ENCODE data around the gene SDC1.

The SDC1 gene

DNA sequence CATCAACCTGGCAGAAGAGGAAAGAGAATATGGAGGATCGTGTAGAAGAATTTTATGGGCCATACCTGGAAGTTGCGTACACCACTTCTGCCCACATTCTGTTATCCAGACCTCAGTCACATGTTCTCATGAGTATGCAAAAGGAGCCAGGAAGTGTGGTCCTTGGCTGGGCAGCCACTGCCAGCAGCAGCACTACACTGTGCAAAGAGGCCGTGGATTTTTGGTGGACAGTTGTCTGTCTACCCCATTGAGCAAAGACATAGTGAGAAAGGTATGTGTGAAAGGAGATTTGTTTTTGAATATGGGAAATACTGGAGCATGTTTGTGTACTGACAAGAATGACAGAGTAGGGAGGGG is 68.1 kb downstream of the SDC1 start:
- H3K27ac ChIP-seq, result no peak overlapping the region
- no peak for TF ChIP-seq ZFX (IDR thresholded peaks at IDR 0.05; ENCODE audit: borderline replicate concordance)
- TF ChIP-seq, protein P1, sequence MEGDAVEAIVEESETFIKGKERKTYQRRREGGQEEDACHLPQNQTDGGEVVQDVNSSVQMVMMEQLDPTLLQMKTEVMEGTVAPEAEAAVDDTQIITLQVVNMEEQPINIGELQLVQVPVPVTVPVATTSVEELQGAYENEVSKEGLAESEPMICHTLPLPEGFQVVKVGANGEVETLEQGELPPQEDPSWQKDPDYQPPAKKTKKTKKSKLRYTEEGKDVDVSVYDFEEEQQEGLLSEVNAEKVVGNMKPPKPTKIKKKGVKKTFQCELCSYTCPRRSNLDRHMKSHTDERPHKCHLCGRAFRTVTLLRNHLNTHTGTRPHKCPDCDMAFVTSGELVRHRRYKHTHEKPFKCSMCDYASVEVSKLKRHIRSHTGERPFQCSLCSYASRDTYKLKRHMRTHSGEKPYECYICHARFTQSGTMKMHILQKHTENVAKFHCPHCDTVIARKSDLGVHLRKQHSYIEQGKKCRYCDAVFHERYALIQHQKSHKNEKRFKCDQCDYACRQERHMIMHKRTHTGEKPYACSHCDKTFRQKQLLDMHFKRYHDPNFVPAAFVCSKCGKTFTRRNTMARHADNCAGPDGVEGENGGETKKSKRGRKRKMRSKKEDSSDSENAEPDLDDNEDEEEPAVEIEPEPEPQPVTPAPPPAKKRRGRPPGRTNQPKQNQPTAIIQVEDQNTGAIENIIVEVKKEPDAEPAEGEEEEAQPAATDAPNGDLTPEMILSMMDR (IDR thresholded peaks at IDR 0.05), result no peak

DNA sequence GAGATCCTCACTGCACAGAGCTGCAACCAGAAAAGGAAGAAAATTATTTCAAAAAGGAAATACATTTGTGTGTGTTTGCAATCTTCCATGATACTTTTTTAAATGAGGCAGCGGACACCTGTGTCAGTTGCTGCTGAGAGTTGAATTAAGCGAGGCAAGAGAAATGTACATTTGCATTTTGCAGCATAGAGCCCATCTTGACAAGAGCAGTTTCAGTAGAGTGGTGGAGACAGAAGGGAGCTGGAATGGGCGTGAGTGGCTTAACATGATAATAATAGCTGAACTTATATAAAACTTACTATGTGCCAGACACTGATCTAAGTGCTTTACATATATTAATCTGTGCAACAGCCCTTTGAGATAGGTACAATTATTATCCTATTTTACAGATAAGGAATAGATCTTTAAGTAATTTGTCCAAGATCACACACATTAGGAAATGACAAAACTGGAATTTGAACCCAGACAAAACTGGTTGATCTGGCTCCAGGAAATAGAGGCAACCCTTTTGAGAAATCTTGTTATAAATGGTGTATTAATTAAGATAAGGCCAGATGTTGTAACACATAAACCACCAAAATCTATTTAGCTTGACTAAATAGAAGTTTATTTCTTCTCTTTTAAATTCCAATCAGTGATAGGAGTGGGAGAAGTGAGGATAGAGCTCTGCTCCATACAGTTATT is 68.7 kb downstream of the SDC1 start:
- no peak overlapping the region for H3K27ac ChIP-seq
- TF ChIP-seq, protein P1 (IDR thresholded peaks at IDR 0.05), result no peak
- TF ChIP-seq ZFX (IDR thresholded peaks at IDR 0.05; ENCODE audit: borderline replicate concordance), result no peak

DNA sequence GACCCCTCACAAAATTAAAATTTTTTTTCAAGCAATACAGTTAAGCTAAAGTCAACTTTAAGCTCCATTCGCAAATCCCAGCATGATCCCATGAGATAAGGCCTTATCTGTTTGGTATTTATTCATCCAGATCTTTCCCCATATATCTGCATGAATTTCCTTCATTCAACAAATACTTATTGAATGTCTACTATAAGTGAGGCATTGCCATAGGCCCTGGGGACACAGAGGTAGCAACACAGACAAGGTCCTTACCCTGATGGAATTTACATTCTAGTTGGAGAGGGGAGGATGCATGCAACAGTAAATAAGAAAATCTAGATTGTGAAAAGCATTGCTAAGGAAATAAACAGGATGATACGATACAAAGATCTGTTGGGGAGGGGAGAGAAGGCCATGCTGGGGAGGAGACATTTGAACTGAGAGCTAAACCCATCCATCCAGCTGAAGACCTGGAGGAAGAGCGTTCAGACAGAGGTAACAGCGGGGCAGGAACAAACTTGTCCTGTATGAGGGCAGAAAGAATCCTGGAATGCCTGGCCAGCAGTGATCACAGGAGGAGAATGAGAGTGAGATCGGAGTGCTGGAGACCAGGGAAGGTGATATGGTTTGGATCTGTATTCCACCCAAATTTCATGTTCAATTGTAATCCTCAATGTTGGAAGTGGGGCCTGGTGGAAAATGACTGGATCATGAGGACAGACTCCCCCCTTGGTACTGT is 71.6 kb downstream of the SDC1 start:
- TF ChIP-seq ZFX (IDR thresholded peaks at IDR 0.05; ENCODE audit: borderline replicate concordance), result no peak
- no peak overlapping the region for H3K27ac ChIP-seq

DNA sequence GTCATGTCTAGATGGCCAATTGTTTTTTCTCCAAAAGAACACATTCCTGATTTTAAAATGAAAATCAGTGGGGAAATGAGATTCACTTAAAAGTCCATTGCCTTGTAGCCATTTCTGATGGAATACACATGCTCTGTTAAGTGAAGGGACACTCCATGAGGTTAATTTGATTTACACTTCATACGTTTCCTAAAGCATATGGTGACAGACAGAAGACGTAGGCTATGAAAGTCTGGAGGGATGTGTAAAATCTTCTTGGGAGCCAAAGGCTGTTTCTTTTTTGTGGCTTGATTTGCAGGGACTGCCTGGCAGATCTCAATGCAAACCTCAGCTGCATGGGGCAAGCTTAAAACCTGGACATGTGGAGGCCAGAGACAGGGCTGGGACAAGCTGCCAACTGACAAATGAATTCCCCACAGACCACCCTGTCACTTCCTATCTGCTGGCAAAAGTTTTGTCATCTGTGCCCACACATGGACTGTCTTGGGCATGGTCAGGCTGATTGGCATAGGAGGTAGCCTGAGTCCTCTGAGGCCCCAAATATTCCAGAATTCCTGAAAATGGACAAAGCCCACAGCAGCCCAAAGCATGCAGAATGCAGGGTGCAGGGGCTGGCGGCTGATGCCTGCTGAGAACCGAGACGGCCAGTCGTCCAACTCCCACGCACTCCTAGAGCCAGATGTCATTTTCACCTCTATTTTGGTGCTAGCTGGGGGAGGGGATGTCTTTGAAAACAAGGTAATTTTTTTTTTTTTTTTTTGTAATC is 73.9 kb downstream of the SDC1 start:
- H3K27ac ChIP-seq, result no peak overlapping the region
- TF ChIP-seq ZFX (IDR thresholded peaks at IDR 0.05; ENCODE audit: borderline replicate concordance), result no peak
- TF ChIP-seq, protein P1 (IDR thresholded peaks at IDR 0.05), result no peak

Data from 22Rv1 (cell line).